ENCODE data around the gene RGS5.

- TF ChIP-seq CTCF (IDR thresholded peaks at IDR 0.05) (no peak), NRF1 (IDR thresholded peaks at IDR 0.05; ENCODE audit: low read depth, low read length) (no peak), SIN3A (IDR thresholded peaks at IDR 0.05; ENCODE audit: borderline replicate concordance, low read depth, low read length) (no peak), FOXJ3 (CRISPR knock-in tag; IDR thresholded peaks at IDR 0.05) (no peak), FOXM1 (IDR thresholded peaks at IDR 0.05; ENCODE audit: low read depth) (no peak), YY1 (IDR thresholded peaks at IDR 0.05; ENCODE audit: low read depth) (no peak), GABPA (IDR thresholded peaks at IDR 0.05; ENCODE audit: low read depth) (no peak), RCOR1 (IDR thresholded peaks at IDR 0.05; ENCODE audit: low read length) (no peak), POLR2AphosphoS5 (IDR thresholded peaks at IDR 0.05; ENCODE audit: low read depth, low read length) (no peak), RAD21 (IDR thresholded peaks at IDR 0.05; ENCODE audit: low read length) (no peak), SMC3 (IDR thresholded peaks at IDR 0.05; ENCODE audit: low read depth, low read length) (no peak), USF2 (IDR thresholded peaks at IDR 0.05; ENCODE audit: borderline replicate concordance, low read depth, low read length) (no peak)
Observed at GRCh38 chr1:163250382-163250974, 47.8 kb upstream of the RGS5 start.

Measured in SK-N-SH (cell line).